Neural progenitor cell (in vitro differentiated cells): ENCODE data around the gene ZNF274.

Source experiments
- CTCF ChIP-seq: fragments of 200-600 bp; sonication (generic); IDR thresholded peaks from 2 replicates; pipeline ENCODE4 v1.5.1; 2017; ENCODE audit warnings: antibody characterized with exemption, mild to moderate bottlenecking
- EZH2 ChIP-seq: fragments of 200-600 bp; sonication (generic); IDR thresholded peaks from 2 replicates; pipeline ENCODE4 v1.6.1; 2017; ENCODE audit warnings: antibody characterized with exemption, mild to moderate bottlenecking, moderate library complexity

GRCh38 chr19:58209577-58209976 lies 26.7 kb downstream of the ZNF274 start:
- TF ChIP-seq CTCF (no peak), EZH2 (no peak)
